GM18498 (cell line): Measurements from ENCODE around the gene TGDS.

ENCODE experiments used
- ATAC-seq: cut with Tn5 transposase; IDR thresholded peaks from one replicate; pipeline ENCODE4 v1.9.1; 2021; ENCODE audit warnings: mild to moderate bottlenecking, moderate library complexity; ENCODE audit not compliant: unreplicated experiment

The TGDS gene

DNA sequence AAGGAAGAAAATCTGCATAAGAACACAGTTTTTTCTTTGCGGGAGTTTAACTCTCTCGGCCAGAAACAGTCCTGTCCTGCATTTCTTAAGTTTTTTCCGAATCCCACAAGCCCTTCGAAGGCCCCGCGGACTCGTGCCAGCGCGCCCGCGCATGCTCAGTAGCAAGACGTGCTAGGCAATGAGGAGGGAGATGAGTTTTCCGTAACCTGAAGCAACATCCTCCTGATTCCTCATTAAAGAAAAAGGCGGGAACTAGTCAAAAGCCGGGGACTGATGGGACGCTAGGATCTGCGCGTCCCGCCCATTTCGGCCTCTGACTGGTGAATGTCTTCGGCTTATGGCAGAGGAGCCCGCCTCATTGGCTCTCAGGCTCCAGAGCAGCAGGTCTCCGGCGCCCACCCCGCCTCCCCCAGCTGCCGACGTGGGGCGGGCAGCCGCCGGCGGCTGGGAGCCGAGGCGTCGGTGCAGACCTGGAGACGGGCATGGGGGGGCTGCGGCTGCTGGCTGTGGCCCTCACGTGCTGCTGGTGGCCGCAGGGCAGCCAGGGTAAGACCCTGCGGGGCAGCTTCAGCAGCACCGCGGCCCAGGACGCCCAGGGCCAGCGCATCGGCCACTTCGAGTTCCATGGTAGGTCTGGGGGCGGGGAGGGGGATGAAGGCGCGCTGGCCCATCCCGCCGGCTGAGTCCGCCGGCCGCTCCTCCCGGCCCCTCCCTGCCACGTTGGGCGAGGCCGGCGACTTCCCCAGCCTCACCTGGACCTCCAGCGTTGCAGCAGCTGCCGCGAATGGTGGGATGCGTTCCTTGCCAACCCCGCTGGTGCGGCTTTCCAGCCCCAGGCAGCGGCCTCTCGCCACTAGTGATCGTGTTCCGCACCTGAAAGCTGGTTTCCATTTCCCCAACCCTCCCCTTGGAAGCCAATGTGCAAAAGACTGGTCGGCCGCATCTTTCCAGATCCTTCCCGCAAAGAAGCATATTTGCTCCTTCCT, 5.8 kb upstream of the TGDS start, which contains the start of gene GPR180:
TSS of gene GPR180 (plus strand) at position 412 of the 986 bp plus-strand sequence. CDS start at position 483, 71 bp downstream.
- ATAC-seq, result peak; percentile 99

DNA sequence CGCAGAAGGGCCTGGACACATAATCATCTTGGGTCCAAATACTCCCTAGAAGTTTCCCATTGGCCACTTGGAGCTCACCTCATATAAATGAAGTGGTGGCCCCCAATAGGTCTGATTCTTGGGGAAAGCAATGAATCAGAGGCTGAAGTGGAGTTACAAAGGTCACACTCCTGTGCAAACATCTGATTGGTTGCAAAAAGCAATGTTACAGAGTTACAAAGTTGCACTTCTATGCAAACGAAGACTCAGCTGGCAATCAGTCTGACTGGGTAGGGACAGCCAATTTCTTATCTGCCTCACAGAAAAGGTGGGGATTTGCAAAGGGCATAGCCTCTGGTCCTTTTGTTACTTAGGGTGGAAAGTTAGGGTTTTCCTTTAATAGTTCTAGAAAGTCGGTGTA, 3.9 kb upstream of the TGDS start:
- no peak for ATAC-seq

DNA sequence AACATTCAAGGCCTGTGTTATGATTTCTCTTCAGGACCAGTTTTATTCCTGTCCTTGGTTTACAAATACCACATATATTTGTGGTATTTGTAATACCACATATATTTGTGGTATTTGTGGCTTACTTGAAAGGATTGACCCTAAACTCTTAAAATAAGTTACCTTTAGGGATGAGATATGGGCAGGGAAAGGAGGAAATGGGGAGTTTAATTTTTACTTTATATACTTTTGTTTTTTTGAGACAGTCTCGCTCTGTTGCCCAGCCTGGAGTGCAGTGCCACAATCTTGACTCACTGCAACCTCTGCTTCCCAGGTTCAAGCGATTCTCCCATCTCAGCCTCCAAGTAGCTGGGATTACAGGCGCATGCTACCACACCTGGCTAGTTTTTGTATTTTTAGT, 2.3 kb upstream of the TGDS start:
- no peak for ATAC-seq

DNA sequence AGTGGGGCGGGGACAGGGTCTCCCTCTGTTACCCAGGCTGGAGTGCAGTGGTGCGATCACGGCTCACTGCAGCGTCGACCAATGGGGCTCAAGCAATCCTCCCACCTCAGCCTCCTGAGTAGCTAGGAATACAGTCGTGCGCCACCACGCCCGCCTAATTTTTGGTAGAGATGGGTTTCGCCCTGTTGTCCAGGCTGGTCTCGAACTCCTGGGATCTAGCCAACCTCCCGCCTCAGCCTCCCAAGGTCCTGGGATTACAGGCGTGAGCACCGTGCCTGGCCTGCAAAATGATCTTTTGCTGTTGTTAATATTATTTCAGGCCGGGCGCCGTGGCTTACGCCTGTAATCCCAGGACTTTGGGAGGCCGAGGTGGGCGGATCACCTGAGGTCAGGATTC, 621 bp upstream of the TGDS start:
- ATAC-seq, result no peak

DNA sequence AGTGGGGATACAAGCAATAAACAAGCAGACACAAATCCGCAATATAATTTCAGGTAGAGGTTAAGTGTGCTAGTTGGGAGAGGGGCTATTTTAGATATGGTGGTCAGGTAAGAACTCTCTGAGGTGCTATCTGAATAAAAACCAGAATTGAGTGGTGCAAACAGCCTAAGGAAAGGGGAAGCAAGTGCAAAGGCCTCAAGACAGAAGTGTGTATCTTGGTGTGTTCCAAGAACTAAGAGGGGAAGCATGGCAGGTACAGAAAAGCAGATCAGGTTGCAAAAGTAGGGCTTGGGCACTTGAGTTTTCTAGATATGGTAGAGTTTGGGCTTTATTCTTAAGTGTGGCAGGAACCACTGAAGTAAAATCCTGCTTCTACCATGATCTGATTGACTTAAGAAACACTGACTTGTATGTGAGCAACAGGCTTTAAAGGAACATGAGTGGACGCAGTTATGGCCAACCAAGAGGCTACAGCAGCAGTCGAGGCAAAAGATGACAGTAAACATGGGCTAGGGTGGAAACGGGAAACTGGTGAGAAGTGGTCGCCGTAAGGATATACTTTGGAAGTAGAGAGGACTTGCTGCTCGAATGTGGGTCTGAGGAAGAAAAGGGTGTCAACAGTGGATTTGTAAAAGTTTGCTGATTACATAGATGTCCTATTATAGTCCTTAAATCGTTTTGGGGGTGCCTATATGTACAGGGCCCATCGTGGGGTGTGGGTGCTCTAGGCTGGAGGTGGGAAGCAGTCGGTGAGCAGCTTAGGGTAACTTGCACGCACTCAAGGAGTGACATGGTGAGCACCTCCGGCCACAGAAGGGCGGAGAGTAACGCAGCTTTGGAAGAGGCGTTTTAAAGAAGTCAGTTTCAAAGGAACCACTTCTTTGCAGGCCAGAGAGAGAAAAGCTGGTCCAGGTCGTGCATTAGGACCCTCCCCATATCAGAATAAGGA, 677 bp downstream of the TGDS start:
- ATAC-seq, result peak; percentile 60

DNA sequence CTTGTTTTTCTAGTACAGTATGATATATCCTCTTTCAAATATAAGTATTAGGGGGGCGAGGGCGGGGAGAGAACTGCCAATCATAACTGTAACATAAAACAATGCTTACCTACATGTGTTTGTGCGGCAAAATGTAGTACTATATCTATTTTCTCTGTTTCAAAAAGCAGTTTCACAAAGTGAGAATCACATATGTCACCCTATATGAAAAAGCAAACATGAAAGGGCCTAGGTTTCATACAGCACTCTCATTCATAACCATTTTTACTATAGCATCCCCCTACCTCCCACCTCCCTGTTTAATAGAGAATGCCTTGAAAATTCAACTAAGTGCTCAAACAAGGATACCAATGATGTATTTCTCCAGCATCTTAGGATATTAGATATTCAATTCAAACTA, 5.2 kb downstream of the TGDS start:
- ATAC-seq, result peak; percentile 60

DNA sequence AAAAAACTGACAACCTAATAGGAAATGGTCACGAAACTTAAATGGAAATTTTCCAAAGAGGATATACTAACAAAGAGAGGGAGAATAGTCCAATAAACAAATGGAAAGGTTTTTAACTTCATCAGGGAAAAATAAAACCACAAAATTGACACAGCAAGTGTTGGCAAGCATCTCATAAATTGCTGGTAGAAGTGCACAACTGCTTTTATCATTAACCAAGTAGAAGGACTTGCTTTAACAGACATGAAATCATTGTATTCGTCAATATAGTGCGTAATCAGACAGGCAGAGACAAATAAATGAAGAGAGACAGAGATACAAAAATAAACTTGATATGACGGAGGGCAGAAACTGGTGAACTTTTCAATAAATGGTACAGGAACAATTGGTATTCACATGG, 7.4 kb downstream of the TGDS start:
- ATAC-seq, result no peak

DNA sequence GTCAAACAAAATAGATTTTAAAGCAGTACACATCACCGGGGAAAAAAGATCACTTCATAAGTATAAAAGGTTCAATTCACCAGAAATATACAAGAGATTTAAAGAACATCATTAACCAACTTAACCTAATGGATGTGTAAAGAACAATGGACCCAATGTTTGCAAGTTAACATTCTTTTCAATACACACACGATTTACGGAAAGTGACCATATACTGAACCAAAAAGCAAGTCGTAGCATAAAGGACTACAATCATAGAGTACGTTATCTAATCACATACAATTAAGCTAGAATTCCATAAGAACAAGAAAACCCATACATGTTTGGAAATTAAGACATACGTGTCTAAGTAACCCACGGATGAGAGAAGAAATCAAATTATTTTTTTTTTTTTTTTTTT, 9.6 kb downstream of the TGDS start:
- ATAC-seq, result no peak

DNA sequence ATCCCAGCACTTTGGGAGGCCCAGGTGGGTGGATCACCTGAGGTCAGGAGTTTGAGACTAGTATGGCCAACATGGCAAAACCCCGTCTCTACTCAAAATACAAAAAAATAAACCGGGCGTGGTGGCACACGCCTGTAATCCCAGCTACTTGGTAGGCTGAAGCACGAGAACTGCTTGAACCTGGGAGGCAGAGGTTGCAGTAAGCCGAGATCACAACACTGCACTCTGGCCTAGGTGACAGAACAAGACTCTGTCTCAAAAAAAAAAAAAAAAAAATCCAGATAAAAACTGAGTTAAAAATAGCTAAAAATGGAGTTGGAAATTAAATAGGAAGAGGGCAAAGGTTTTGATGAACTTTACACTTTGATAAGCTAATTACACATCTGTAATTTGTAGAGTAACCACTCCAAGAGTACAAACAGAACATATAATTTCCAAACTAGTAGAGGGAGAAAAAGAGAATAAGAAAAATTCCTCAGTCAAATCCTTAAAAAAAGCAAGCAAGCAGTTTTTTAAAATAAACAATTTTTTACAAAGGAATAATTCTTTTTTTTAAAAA, 10.3 kb downstream of the TGDS start:
- no peak for ATAC-seq

DNA sequence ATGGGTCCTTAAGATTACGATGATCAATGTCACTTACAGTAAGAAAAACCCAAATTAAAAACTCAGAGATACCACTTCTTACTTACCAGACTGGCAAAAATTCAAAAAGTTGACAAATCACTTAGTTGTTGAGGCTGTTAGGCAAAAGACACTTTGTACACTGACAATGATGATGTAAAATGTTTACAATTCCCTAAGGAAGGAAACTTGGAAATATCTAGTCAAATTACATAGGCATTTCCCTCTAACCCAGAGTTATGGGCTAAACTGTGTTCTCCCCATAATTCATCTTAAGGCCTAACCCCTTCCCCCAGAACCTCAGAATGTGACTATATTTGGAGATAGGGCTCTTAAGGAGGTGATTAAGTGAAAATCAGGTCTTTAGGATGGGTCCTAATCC, 12.0 kb downstream of the TGDS start:
- no peak for ATAC-seq

DNA sequence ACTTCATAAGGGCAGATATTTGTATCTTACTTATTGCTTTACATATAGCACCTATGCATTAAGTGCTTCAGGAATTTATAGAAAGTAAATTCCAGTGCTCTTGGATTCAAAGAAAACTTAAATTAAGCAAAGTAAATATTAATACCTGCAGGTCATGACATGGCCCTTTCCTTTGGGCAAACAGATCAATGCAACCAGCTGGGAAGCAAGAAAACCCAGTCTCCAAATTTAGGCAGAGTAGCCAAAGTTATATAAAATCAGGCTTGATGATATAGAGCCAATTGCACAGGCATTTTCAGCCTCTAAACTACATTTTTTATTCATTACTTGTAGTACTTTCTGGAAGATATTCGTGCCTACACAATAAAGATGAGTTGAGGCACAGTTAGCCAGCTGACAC, 16.9 kb downstream of the TGDS start:
- ATAC-seq, result no peak

DNA sequence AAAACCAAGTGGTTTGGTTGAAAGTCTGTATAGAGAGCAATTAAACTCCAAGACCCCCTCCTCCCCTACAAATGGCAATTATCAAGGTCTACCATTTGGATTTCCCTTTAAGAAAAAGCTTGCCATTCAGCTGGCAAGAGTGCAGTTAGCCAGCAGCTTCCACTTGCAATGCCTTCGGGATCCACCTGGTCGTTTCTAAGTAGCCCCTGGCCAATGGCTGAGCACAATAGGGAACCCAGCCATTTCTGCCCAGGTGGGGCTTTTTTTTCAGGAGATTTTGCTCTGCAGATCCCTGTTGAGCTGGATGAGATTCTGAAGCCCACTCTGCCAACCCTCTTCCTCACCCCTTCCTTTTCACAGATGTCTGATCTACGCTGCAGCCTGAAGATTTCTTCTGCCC, 26.3 kb downstream of the TGDS start:
- ATAC-seq, result no peak

DNA sequence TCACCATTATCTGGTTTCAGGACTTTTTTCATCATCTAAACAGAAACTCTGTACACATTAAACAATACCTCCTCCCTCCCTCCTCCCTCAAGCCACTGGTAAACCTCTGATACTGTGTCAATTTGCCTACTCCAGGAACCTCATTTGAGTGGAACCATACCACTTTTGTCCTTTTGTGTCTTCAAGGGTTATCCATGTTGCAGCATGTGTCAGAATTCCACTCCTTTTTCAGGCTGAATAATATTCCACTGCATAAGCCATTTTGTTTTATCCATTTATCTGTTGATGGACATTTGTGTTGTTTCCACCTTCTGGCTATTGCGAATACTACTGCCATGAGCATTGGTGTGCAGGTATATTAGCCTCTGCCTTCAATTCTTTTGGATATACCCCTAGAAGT, 27.5 kb downstream of the TGDS start:
- ATAC-seq, result no peak

DNA sequence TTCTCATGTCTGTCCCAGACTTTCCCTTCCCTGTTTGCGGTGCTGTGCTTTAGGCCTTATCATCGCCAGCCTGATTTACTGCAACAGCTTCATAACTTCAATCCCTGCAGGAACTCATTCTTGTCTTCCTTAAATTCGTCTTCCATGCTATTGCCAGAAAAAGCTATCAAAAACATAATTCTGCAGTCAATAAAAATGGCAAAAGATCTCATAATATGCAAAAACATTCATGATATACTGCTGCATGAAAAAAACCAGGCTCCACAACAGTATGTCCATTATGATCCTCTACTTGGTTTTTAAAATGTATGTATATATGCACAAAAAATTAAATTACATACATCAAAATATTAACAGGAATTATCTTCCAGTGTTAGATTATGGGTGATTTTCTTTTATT, 28.4 kb downstream of the TGDS start:
- ATAC-seq, result no peak

DNA sequence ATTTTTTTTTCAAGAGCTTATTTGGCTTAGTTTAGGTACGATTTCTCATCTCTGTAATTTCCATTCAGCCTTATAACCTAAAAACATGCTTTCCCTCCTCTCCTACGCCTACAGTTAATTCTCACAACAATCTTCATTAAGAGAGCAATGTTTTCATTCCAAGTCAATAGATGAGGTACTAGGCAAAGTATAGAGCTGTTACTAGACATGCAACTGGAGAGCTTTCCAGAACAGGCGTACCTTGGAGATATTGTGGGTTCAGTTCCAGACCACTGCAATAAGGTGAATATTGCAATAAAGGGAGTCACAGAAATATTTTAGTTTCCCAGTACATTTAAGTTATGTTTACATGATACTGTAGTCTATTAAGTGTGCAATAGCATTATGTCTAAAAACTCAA, 34.8 kb downstream of the TGDS start:
- no peak for ATAC-seq

DNA sequence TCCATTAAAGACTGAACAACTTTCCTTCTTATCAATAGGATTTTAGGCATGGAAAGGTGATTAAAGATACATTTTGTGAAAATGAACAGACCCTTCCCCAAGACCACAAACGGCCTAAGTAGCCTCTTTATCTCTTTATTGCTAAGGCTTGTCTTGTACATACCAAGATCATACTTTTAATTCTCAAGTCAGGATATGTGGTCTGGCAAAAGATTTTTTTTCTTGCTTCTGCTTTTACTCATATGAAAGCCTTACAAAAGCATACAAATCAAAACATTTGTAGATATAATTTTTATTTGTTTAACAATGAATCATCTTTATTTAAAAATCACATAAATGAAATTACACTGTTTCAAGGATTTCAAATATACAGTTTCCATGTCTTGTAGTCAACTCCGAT, 35.8 kb downstream of the TGDS start:
- ATAC-seq, result no peak

DNA sequence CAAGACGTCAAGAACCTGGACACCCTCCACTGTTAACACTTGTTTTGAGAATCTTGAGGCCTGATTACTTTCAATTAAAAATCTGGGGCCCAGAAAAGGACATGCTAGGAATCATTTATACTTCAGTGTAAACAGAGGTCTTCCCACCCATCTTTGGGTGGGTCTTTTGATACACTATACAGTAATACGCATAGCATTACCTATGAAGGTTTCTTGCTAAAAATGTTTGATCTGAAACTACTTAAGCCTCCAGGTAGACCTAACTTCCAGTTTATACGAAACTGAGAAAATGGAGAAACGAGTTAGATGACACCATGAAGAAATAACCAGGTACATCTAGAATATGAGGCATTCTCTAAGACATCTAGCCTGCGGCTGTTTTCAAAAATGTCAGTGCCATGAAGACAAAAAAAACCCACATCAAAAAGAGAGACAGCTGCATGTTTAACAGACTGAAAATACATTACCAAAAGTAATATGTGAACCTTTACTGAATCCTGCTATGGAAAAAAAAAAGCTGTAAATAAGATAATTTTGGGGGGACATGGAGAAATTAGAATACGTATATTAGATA, 36.6 kb downstream of the TGDS start:
- no peak for ATAC-seq

DNA sequence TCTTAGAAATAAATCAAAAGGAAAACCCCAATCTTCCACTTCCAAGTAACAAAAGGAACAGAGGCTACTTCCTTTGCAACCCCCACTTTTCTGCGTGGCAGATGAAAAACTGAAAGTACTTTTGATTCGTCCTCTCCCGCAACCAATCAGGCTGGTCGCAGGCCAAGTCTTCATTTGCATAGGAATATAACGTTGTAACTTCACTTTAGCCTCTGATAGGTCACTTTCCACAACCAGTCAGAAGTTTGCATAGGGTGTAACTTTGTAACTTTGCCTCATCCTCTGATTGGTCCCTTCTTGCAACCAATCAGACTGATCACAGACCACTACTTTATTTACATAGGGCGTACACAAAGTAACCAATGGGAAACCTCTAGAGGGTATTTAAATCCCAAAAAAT, 37.2 kb downstream of the TGDS start:
- ATAC-seq, result no peak

DNA sequence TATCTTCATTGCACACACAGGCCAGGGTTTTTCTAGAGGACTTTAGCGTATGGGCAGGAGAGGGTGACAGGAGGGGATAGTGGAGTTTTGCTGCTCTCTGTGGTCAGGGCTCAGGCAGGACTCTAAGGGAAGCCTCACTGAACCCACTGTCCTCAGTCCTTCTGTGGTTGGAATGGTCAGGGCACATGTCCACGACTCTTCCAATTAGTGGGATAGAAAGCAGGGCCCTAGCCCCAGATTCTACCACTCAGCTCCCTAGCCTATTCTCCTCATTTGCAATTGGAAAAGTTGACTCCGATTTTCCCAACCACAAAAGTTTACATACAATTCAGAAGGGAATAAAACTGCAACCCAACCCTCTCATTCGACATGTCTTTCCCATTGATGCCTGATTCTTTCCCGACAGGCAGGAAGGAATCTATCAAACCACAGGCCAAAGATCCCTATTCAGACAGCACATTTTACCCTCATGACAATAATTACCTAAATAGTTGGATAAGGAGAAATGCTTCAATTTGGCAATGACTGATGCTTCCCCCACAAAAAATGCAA, 38.2 kb downstream of the TGDS start:
- no peak for ATAC-seq

DNA sequence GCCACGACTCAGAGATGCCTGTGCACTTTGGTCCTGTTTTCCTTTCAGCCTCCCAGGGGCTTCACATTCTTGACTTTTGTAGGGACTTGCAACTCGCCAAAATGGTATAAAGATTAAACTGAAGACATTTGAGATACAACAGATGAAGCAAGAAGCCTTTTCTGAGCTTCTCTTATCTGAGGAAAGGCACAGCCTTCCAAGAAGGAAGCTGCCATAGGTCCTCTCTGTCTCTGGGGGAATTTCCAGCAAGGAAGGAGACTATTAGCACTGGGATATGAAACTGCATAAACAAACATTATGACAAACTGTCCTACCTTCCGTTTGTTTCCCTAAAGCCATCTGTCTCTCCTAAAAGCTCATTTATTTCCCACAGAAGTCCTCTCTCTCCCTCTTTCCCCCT, 39.3 kb downstream of the TGDS start:
- no peak for ATAC-seq

DNA sequence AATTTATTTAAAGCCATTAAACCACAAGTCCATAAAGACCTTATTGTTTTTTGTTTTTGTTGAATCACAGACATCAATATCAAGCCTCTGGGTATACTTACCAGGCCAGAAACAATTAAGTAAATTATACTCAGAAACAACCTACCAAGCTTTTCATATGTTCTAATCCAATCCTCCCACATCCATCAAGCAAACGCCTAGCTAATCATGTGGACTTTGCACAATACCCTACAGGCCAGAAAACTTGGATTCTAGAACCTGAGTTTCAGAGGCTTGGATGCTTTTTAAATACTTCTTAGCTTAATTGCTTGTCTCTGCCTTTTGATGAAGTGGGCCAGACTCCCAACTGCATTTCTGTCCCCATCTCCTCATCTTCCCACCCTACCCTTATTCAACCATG, 39.9 kb downstream of the TGDS start:
- ATAC-seq, result no peak
